ENCODE data around the gene TXNRD2.

GRCh38 chr22:19857382-19857781 is 84.2 kb downstream of the TXNRD2 start:
- TF ChIP-seq CTCF (IDR thresholded peaks at IDR 0.05; ENCODE audit: poor library complexity, severe bottlenecking) (no peak), REST (IDR thresholded peaks at IDR 0.05; ENCODE audit: borderline replicate concordance) (no peak), EZH2 (IDR thresholded peaks at IDR 0.05; ENCODE audit: borderline replicate concordance, insufficient read depth, low read length, poor library complexity, severe bottlenecking) (no peak), EP300 (conservative IDR thresholded peaks at IDR 0.05; ENCODE audit: poor library complexity, severe bottlenecking) (no peak)
